ENCODE data around the gene THEMIS. TPM values are rescaled to one million over a fixed set of nuclear protein-coding genes. Genes with fewer than 3 reads are reported as not detected.
A peak's percentile ranks its signal among the peaks of the same experiment; 100 is the strongest.

The THEMIS gene, protein sequence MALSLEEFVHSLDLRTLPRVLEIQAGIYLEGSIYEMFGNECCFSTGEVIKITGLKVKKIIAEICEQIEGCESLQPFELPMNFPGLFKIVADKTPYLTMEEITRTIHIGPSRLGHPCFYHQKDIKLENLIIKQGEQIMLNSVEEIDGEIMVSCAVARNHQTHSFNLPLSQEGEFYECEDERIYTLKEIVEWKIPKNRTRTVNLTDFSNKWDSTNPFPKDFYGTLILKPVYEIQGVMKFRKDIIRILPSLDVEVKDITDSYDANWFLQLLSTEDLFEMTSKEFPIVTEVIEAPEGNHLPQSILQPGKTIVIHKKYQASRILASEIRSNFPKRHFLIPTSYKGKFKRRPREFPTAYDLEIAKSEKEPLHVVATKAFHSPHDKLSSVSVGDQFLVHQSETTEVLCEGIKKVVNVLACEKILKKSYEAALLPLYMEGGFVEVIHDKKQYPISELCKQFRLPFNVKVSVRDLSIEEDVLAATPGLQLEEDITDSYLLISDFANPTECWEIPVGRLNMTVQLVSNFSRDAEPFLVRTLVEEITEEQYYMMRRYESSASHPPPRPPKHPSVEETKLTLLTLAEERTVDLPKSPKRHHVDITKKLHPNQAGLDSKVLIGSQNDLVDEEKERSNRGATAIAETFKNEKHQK
- total RNA-seq = 100 to 1,000 TPM; 152 to 155 TPM

DNA sequence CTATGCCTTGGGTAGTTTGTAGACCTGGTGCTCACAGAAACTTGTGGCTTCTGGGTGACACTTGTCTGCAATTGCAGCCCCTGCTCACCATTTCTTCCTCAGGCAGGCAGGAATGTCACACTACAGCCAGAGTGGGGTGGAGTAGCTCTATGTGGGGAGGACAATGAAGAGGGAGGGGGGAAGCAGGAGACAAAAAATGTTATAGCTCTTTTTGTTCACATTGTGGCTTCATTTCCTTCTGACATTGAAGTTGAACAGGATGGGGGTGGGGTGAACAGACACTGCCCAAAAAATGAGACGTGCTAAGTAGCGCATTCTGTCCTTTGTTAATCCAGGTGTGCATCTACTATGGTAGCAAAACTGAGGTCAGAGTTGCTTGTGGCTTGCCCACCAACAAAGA, at the start of gene THEMIS:
Gene THEMIS (minus strand): TSS at position 124 of the 400 bp plus-strand sequence. CDS start 126 bp downstream, outside the sequence.
- Mint-ChIP-seq H3K9me3 (no peaks in the 10 kb centered on the region), H3K36me3 (peaks cover 48% of the 10 kb centered on the region), H3K27ac (peak within 1 kb of the TSS; percentile 95), H3K4me3 (peak within 1 kb of the TSS; percentile 99), H3K27me3 (no peaks in the 10 kb centered on the region), H3K4me1 (peaks cover 39% of the 10 kb centered on the region)
- POLR2A ChIA-PET = interaction anchor here (1.0 to 5.0 kb wide), 17 partner anchors 9 to 91 kb away, joined by 3 to 64 read pairs (median 5); no protein-coding TSS in a partner anchor
- DNase-seq = peak; percentile 66
- peak; percentile 77 for ATAC-seq (ENCODE audit: low read depth)

DNA sequence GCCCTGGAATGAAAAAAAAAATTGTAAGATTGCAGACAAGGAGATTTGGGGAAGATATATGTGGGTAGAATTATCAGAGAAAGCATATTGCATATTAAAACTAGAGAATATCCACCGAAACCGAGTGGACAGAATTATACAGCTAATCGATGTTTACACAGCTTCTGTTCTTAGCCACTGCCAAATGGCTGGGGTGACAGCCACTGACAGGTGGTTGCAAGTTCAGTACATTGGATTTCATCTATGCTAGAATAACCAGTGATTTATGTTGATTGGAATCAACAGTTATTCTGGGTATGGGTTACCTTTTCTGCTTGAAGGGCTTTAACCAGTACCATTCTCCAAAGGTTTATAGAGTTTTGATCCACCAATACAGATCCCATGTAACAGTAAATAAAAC, 48.4 kb upstream of the THEMIS start:
- no peak for DNase-seq
- peaks cover 25% of the 10 kb centered on the region for H3K9me3 Mint-ChIP-seq
- H3K36me3 Mint-ChIP-seq = peaks cover 50% of the 10 kb centered on the region
- no peak overlapping the region for H3K4me3 Mint-ChIP-seq
- POLR2A ChIA-PET = interaction anchor here (2.9 to 4.7 kb wide), 5 partner anchors 14 to 49 kb away, joined by 16 to 51 read pairs (median 19); partner anchors contain the start of gene THEMIS
- peaks cover 45% of the 10 kb centered on the region for H3K4me1 Mint-ChIP-seq
- ATAC-seq (ENCODE audit: low read depth) = no peak
- H3K27ac Mint-ChIP-seq = no peak overlapping the region
- no peaks in the 10 kb centered on the region for H3K27me3 Mint-ChIP-seq

DNA sequence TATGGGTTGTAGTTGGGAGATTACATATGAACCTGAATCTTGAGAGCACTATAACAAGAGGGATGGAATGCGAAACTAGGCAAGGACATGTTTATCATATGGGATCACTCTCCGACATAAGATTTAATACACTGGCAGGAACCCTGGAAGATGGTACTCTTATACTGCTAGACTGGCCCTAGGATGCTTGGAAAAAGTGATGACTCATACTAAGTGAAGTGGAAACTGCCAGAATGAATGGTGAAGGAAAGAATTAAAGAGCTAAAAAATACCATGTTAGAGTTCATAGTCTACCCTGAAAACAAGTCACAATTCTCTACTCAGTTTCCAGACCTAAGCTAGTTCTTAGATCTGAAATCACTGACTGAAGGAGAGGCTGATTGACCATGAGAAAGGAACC, 45.5 kb upstream of the THEMIS start:
- POLR2A ChIA-PET = no interaction called here
- no peak for ATAC-seq (ENCODE audit: low read depth)
- Mint-ChIP-seq H3K4me1 (peaks cover 24% of the 10 kb centered on the region), H3K4me3 (no peak overlapping the region), H3K27ac (peak overlapping the region; percentile 4), H3K27me3 (no peaks in the 10 kb centered on the region), H3K36me3 (peaks cover 53% of the 10 kb centered on the region), H3K9me3 (peaks cover 28% of the 10 kb centered on the region)
- no peak for DNase-seq

DNA sequence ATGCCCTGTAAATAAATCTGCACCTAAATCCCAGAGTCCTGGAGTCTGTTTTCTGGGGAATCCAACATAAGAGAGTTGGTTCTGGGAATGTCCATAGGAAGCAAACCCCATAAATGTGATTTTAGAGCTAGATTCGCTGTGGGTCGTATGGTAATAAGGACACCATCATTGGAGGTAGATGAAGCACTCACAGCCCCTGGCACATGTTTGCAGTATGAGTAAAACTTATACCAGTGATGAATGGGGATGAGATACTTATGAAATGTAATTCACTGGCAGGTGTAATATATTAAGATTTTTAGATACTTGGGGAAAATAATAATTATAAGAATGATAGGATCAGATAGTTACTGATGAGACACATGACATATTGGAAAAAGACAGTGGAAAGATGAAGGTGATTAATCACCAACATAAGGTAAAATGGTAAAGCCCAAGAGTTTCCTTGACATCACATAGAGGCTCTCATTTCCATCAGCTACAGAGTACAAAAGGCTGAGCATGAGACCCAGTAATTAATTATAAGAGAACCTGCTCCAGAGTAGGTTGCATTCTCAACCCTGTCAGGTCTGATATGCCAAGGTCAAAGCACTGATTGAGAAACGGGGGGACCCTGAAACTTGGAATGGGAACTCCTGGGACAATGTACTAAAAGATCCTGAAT, 44.7 kb upstream of the THEMIS start:
- peaks cover 28% of the 10 kb centered on the region for H3K9me3 Mint-ChIP-seq
- no peak overlapping the region for H3K4me3 Mint-ChIP-seq
- no peak overlapping the region for H3K27ac Mint-ChIP-seq
- H3K4me1 Mint-ChIP-seq = peaks cover 17% of the 10 kb centered on the region
- DNase-seq (no peak), ATAC-seq (ENCODE audit: low read depth) (no peak)
- H3K27me3 Mint-ChIP-seq = no peaks in the 10 kb centered on the region
- H3K36me3 Mint-ChIP-seq = peaks cover 48% of the 10 kb centered on the region
- POLR2A ChIA-PET = no interaction called here

DNA sequence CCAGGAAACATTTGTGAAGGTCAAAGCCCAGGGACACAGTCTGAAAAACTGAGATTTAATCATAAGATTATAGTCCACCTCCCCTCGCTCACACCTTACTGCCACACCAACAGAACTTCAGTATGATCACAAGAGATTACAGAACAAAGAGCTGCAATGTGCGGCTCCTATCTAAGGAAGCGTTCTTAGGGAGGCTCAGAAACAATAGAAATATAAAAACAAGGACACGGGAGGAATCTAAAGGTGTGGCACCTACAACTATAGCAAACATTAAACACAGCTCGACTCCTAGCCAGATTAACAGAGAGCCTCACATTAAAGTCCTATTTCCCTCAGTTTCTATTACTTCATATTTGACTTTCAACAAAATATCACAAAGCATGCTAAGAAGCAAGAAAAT, 40.4 kb upstream of the THEMIS start:
- H3K4me1 Mint-ChIP-seq = peaks cover 26% of the 10 kb centered on the region
- H3K27me3 Mint-ChIP-seq = no peaks in the 10 kb centered on the region
- H3K4me3 Mint-ChIP-seq = no peak overlapping the region
- H3K36me3 Mint-ChIP-seq = peaks cover 29% of the 10 kb centered on the region
- ATAC-seq (ENCODE audit: low read depth) (no peak), DNase-seq (no peak)
- no peak overlapping the region for H3K27ac Mint-ChIP-seq
- H3K9me3 Mint-ChIP-seq = peaks cover 13% of the 10 kb centered on the region
- POLR2A ChIA-PET = interaction anchor here (0.7 kb wide), 1 partner anchor 18 kb away, joined by 3 read pairs; no protein-coding TSS in a partner anchor

DNA sequence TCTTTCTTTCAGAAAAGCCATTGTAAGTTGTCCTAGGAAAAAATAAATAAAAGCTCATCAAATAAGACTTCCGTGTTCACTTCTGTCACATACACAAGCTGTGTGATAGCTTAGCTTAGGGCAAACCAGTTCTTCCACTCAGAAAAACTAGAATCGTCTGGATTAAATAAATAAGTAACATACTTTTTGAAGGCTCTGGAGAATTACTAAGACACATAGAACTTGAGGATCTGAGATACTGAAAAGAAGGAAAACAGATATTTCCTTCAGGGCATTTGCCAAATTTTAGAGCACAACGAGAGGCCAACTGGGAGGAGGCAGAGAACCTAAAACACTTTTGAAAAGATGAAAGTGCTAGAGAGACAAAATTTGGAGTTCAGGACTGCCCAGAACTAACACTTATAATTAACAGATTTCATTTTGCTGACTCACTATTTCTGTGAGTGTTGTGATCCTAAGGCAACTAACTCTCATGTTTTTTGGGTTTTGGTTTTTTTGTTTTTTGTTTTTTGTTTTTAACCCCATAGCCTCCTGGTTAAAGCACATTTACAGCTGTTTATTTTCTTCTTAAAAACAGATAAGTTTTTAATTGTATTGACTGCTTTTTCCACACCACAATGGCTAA, 38.7 kb upstream of the THEMIS start:
- POLR2A ChIA-PET = interaction anchor here (0.6 to 2.3 kb wide), 4 partner anchors 11 to 136 kb away, joined by 3 to 6 read pairs (median 4); partner anchors contain the start of gene THEMIS
- H3K4me3 Mint-ChIP-seq = no peak overlapping the region

DNA sequence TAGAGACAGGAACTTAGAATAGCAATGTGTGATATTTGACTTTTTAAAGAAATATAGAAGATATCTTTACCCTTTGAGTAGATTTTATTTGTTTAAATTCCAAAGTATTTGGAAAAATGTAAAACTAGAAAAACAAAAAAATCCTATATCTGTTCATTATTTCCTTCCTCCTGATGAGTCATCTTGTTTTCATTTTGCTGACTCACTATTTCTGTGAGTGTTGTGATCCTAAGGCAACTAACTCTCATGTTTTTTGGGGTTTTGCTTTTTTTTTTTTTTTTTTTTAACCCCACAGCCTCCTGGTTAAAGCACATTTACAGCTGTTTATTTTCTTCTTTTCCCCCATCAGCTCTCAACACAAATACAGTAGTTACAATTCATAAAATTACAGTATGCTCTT, 37.8 kb upstream of the THEMIS start:
- Mint-ChIP-seq H3K36me3 (peaks cover 17% of the 10 kb centered on the region), H3K27me3 (no peaks in the 10 kb centered on the region), H3K4me1 (peaks cover 44% of the 10 kb centered on the region), H3K4me3 (no peak overlapping the region), H3K27ac (peak overlapping the region; percentile 65), H3K9me3 (peaks cover 3% of the 10 kb centered on the region)
- ATAC-seq (ENCODE audit: low read depth) = no peak
- POLR2A ChIA-PET = interaction anchor here (0.6 to 2.3 kb wide), 4 partner anchors 12 to 137 kb away, joined by 3 to 6 read pairs (median 4); partner anchors contain the start of gene THEMIS
- no peak for DNase-seq

More for the DNA sequence above, 38.7 kb upstream of the THEMIS start:
- Mint-ChIP-seq H3K9me3 (peaks cover 6% of the 10 kb centered on the region), H3K36me3 (peaks cover 17% of the 10 kb centered on the region), H3K27me3 (no peaks in the 10 kb centered on the region), H3K4me1 (peaks cover 36% of the 10 kb centered on the region), H3K27ac (no peak overlapping the region)
- ATAC-seq (ENCODE audit: low read depth) (no peak), DNase-seq (no peak)

DNA sequence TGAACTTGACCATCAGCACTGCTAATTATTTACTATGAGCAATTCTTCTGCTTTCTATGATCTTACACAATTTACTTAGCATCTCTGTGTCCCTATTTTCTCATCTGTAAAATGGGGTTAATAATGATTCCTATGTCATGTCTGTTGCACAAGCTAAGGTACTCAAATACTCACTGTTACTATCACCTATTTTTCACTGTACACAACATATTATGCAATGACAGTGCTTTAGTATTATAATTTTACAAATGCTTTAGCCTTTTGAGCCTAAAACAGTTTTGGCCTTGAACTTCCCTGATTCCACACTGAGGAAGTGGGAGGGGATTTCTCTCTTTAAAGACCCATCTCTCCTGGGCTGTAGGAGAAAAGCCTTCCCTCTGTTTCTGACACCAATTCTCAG, 36.9 kb upstream of the THEMIS start:
- POLR2A ChIA-PET = interaction anchor here (2.3 kb wide), 1 partner anchor 37 kb away, joined by 5 read pairs; the partner anchor contains the start of gene THEMIS

DNA sequence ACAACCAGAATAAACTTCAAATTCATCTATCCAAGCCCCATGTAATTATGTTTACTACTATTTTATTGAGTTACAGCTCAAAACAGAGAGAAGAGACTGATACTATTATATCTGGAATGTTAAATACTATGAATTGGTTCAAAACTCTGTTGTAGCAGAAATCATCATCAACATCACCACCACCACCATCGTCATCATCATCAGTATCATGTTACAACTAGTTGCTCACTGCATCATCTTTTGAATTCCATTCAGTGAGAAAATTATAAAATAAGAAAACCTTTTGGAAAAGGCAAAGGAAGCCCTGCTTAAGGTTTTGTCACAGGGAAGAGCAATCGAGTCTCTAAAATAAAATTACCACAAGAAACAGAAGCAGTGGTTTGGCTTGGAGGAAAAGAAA, 36.2 kb upstream of the THEMIS start:
- H3K4me3 Mint-ChIP-seq = no peak overlapping the region
- peaks cover 24% of the 10 kb centered on the region for H3K36me3 Mint-ChIP-seq
- ATAC-seq (ENCODE audit: low read depth) (no peak), DNase-seq (no peak)
- H3K9me3 Mint-ChIP-seq = peaks cover 12% of the 10 kb centered on the region
- peaks cover 54% of the 10 kb centered on the region for H3K4me1 Mint-ChIP-seq
- H3K27me3 Mint-ChIP-seq = no peaks in the 10 kb centered on the region
- POLR2A ChIA-PET = interaction anchor here (0.8 to 3.8 kb wide), 4 partner anchors 14 to 44 kb away, joined by 3 to 30 read pairs (median 14); partner anchors contain the start of gene THEMIS
- H3K27ac Mint-ChIP-seq = no peak overlapping the region

More for the DNA sequence above, 36.9 kb upstream of the THEMIS start:
- H3K27me3 Mint-ChIP-seq = no peaks in the 10 kb centered on the region
- no peak overlapping the region for H3K4me3 Mint-ChIP-seq
- ATAC-seq (ENCODE audit: low read depth) (no peak), DNase-seq (no peak)
- H3K9me3 Mint-ChIP-seq = peaks cover 10% of the 10 kb centered on the region
- peaks cover 51% of the 10 kb centered on the region for H3K4me1 Mint-ChIP-seq
- H3K36me3 Mint-ChIP-seq = peaks cover 24% of the 10 kb centered on the region
- H3K27ac Mint-ChIP-seq = no peak overlapping the region

DNA sequence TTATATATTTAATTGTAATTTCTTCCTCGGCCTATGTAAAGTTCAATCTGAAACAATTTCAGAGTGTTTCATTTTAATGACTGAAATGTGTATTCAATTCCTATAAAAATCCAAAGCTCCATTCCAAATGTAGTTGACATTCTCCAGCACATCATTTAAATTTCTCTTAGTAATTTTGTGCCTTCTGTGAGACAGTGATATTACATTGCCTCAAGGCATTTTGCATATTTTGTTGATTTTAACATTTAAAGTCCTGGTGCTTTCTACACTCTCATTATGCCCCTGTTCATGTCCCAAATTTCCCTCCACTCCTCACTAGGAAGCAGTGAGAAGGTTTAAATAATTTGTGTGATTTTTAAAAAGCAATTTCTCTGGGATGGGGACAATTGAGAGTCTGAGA, 34.1 kb upstream of the THEMIS start:
- H3K4me1 Mint-ChIP-seq = peaks cover 50% of the 10 kb centered on the region
- DNase-seq (no peak), ATAC-seq (ENCODE audit: low read depth) (no peak)
- peaks cover 16% of the 10 kb centered on the region for H3K9me3 Mint-ChIP-seq
- peak overlapping the region; percentile 93 for H3K27ac Mint-ChIP-seq
- H3K27me3 Mint-ChIP-seq = no peaks in the 10 kb centered on the region
- H3K36me3 Mint-ChIP-seq = peaks cover 34% of the 10 kb centered on the region
- POLR2A ChIA-PET = interaction anchor here (0.6 to 3.8 kb wide), 20 partner anchors 9 to 393 kb away, joined by 3 to 32 read pairs (median 6); partner anchors contain the start of gene THEMIS
- H3K4me3 Mint-ChIP-seq = peak overlapping the region; percentile 73

DNA sequence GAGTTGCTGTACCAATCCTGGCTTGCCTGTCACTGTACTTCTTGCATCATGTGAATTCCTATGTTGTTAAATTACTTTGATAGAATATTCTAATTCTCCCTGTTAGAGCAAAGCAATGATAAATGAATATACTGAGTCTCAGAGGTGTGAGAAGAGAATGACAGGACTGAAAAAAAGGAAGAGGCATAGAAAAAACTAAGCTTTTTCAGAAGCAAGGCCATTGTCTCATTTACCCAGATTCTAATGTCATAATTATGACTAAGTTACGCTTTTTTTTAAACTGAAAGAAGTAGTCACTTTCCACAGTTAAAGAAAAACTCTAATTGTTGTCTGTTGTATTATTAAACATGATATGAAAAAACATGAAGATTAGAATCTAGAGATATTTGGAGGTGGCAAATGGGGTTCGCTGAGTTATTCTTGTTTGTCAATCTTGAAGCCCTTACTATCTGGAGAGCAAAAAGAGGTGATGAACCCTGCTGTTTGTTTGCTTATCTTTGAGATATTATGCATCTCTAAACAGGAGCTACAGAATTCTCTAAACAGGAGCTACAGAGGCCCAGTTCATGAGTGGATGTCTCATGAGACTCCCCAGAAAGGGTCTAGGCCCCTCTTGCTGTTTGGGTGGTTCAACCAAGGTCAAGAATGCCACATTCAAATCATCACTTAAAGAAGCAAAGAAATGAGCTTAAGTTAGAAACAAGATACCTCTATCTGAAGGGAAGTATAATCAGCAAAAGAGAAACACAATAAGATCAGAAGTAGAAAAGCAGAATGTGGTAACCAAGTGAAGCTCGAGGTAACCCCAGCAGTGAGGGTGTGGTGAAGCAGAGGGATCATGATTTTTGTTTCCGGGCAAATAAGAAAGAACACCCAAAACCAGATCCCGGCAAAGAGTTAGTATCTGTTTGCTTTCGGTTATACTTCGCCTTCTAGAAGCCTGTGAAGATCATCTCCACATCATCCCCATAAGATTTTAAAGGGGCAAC, 33.3 kb upstream of the THEMIS start:
- Mint-ChIP-seq H3K27ac (peak overlapping the region; percentile 93), H3K36me3 (peaks cover 37% of the 10 kb centered on the region), H3K9me3 (peaks cover 18% of the 10 kb centered on the region), H3K4me1 (peaks cover 47% of the 10 kb centered on the region), H3K4me3 (peak overlapping the region; percentile 73), H3K27me3 (no peaks in the 10 kb centered on the region)
- POLR2A ChIA-PET = interaction anchor here (0.6 to 3.8 kb wide), 22 partner anchors 9 to 393 kb away, joined by 3 to 32 read pairs (median 5); partner anchors contain the start of gene THEMIS
- DNase-seq (no peak), ATAC-seq (ENCODE audit: low read depth) (peak; percentile 95)
